ENCODE measurements around the gene TRIP13. TPM values are rescaled to one million over a fixed set of nuclear protein-coding genes. Genes with fewer than 3 reads are reported as not detected.
"Not testable (repeated sequence)": the region's sequence is repeated elsewhere in the genome, so short reads cannot be mapped to it uniquely, and the experiment has no call there.

TRIP13 gene
- total and polyA plus RNA-seq, 2 experiments from 2014 or later, result 9.2 to 9.4 TPM

- 80% methylated on average over 30 of the region's 30 CpGs for WGBS (ENCODE audit: low lambda C conversion rate, missing lambda C conversion rate)
- H3K4me1 ChIP-seq (ENCODE audit: insufficient read depth), result peaks cover 9% of the 10 kb centered on the region
- TF ChIP-seq EZH2 (IDR thresholded peaks at IDR 0.05; ENCODE audit: borderline replicate concordance) (no peak), EZH2phosphoT487 (IDR thresholded peaks at IDR 0.05; ENCODE audit: low read depth, severe bottlenecking, unreplicated experiment) (no peak), CTCF (IDR thresholded peaks at IDR 0.05; ENCODE audit: poor library complexity) (no peak)
- H3K36me3 ChIP-seq (replicated peaks; ENCODE audit: insufficient read depth, low read depth), result no peaks in the 10 kb centered on the region
- peak overlapping the region; percentile 91 for H3K4me2 ChIP-seq
- DNase-seq (ENCODE audit: low spot score), result no peak
- H3K27ac ChIP-seq, result no peak overlapping the region
- no peaks in the 10 kb centered on the region for H4K20me1 ChIP-seq (ENCODE audit: insufficient read depth, poor library complexity, severe bottlenecking)
- no peak overlapping the region for H2AFZ ChIP-seq
- no peaks in the 10 kb centered on the region for H3K9me3 ChIP-seq (ENCODE audit: low read depth)
- H3K27me3 ChIP-seq, result peaks cover 24% of the 10 kb centered on the region
- no peaks in the 10 kb centered on the region for H3K9me2 ChIP-seq (replicated peaks; ENCODE audit: insufficient read depth)
- no peaks in the 10 kb centered on the region for H3K79me2 ChIP-seq
- no peak overlapping the region for H3K4me3 ChIP-seq
Measured at GRCh38 chr5:927172-928015, 34.7 kb downstream of the TRIP13 start.

- H3K9me3 ChIP-seq (ENCODE audit: low read depth); H3K4me2 ChIP-seq; H2AFZ ChIP-seq; H3K27ac ChIP-seq; H3K4me3 ChIP-seq; H3K36me3 ChIP-seq (replicated peaks; ENCODE audit: insufficient read depth, low read depth); H4K20me1 ChIP-seq (ENCODE audit: insufficient read depth, poor library complexity, severe bottlenecking); DNase-seq (ENCODE audit: low spot score); H3K79me2 ChIP-seq; H3K9me2 ChIP-seq (replicated peaks; ENCODE audit: insufficient read depth); H3K4me1 ChIP-seq (ENCODE audit: insufficient read depth): not testable (repeated sequence)
- peaks cover 24% of the 10 kb centered on the region for H3K27me3 ChIP-seq
Measured at GRCh38 chr5:929182-929581, 36.5 kb downstream of the TRIP13 start.

GRCh38 chr5:929596-929995 lies 36.9 kb downstream of the TRIP13 start:
- Histone ChIP-seq H3K79me2 (no peaks in the 10 kb centered on the region), H3K9me3 (ENCODE audit: low read depth) (no peaks in the 10 kb centered on the region), H3K27ac (no peak overlapping the region), H2AFZ (no peak overlapping the region), H4K20me1 (ENCODE audit: insufficient read depth, poor library complexity, severe bottlenecking) (no peaks in the 10 kb centered on the region), H3K9me2 (replicated peaks; ENCODE audit: insufficient read depth) (no peaks in the 10 kb centered on the region), H3K4me3 (no peak overlapping the region), H3K36me3 (replicated peaks; ENCODE audit: insufficient read depth, low read depth) (no peaks in the 10 kb centered on the region), H3K4me2 (no peak overlapping the region), H3K4me1 (ENCODE audit: insufficient read depth) (peaks cover 9% of the 10 kb centered on the region), H3K27me3 (peaks cover 24% of the 10 kb centered on the region)
- no peak for DNase-seq (ENCODE audit: low spot score)
- TF ChIP-seq CTCF (IDR thresholded peaks at IDR 0.05; ENCODE audit: poor library complexity), result no peak
- TF ChIP-seq EZH2 (IDR thresholded peaks at IDR 0.05; ENCODE audit: borderline replicate concordance), result no peak
- no peak for TF ChIP-seq EZH2phosphoT487 (IDR thresholded peaks at IDR 0.05; ENCODE audit: low read depth, severe bottlenecking, unreplicated experiment)

GRCh38 chr5:930866-931265 lies 38.2 kb downstream of the TRIP13 start:
- DNase-seq (ENCODE audit: low spot score), result peak; percentile 36
- Histone ChIP-seq H3K27ac (peak overlapping the region; percentile 46), H3K4me3 (no peak overlapping the region), H3K36me3 (replicated peaks; ENCODE audit: insufficient read depth, low read depth) (no peaks in the 10 kb centered on the region), H3K4me2 (no peak overlapping the region), H3K4me1 (ENCODE audit: insufficient read depth) (peaks cover 9% of the 10 kb centered on the region), H3K79me2 (no peaks in the 10 kb centered on the region), H2AFZ (no peak overlapping the region), H4K20me1 (ENCODE audit: insufficient read depth, poor library complexity, severe bottlenecking) (no peaks in the 10 kb centered on the region), H3K9me2 (replicated peaks; ENCODE audit: insufficient read depth) (no peaks in the 10 kb centered on the region), H3K27me3 (peaks cover 14% of the 10 kb centered on the region), H3K9me3 (ENCODE audit: low read depth) (no peaks in the 10 kb centered on the region)
- TF ChIP-seq EZH2phosphoT487 (IDR thresholded peaks at IDR 0.05; ENCODE audit: low read depth, severe bottlenecking, unreplicated experiment) (no peak), EZH2 (IDR thresholded peaks at IDR 0.05; ENCODE audit: borderline replicate concordance) (no peak), CTCF (IDR thresholded peaks at IDR 0.05; ENCODE audit: poor library complexity) (no peak)
- 65% methylated on average over 8 of the region's 8 CpGs for WGBS (ENCODE audit: low lambda C conversion rate, missing lambda C conversion rate)
